ENCODE measurements around the gene SMYD3. TPM values are rescaled to one million over a fixed set of nuclear protein-coding genes. Genes with fewer than 3 reads are reported as not detected.

The SMYD3 gene
- total RNA-seq, 1 experiment from 2014 or later = 29.6 TPM

DNA sequence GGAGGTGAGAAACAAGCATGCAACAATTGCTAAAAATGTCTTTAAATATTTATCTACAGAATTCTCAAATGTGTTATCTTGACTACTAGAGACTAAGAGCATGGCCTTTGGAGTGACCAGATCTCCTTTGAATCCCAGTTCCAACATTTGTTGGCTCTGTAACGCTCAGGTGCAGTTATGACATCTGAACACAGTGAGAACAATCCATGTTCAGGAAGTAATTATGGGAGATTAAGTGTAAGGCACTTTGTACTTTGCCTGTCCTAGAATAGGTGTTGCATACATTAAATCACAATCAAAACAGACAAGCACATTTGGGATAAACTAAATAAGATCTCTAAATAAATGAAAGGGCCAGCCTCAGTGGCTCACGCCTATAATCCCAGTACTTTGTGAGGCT lies 454.5 kb downstream of the SMYD3 start:
- Histone ChIP-seq H3K27ac (no peak overlapping the region), H4K20me1 (ENCODE audit: insufficient read depth) (no peaks in the 10 kb centered on the region), H3K27me3 (ENCODE audit: insufficient read depth, low read depth) (no peaks in the 10 kb centered on the region), H3K9me2 (ENCODE audit: insufficient read depth) (no peaks in the 10 kb centered on the region), H3F3A (ENCODE audit: insufficient read depth, low read depth) (no peaks in the 10 kb centered on the region), H3K4me2 (no peak overlapping the region), H3K9me3 (ENCODE audit: insufficient read depth, low read depth) (no peaks in the 10 kb centered on the region), H2AFZ (no peak overlapping the region), H3K79me2 (ENCODE audit: low read depth) (no peaks in the 10 kb centered on the region), H3K4me1 (replicated peaks; ENCODE audit: insufficient read depth) (no peaks in the 10 kb centered on the region), H3K4me3 (no peak overlapping the region), H3K36me3 (ENCODE audit: low read depth) (no peaks in the 10 kb centered on the region)
- no TSS peak for BruUV-seq (replicated peaks)
- DNase-seq = no peak
- TF ChIP-seq EZH2 (IDR thresholded peaks at IDR 0.05; ENCODE audit: low read depth) (no peak), CTCF (conservative IDR thresholded peaks at IDR 0.05) (no peak)
- ChIA-PET POLR2A (ENCODE audit: unreplicated experiment) (no interaction called here), CTCF (no interaction called here)
- intact Hi-C loops (cut with micrococcal nuclease; ENCODE audit: unreplicated experiment) = no loop called here

DNA sequence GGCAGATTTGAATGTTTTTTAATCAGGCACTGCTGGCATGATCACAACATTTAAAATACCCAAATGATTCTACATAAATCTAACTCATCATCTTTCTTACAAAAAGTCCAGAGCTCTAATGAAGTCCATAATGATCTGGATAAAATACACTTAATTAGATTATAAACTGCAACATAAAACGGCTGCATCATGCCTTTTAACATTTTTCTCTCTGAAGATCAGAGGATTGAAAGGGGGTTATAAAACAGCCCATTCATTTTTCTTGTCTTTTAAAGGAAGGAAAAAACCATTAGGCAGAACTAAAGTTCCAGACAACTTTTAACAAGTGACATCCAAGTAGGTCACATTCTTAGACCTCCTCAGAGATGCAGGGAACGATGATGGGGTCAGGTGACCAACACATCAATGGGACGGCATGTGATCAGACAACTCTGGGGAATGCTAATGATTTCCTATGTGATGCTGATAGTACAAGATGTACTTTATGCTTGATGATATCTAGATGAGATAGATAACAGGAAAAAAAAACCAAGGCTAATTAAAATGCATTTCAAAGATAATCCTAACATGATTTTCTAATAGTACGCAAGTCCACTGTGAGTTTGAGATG lies 455.1 kb downstream of the SMYD3 start:
- H3K27ac ChIP-seq = no peak overlapping the region
- no TSS peak for BruUV-seq (replicated peaks)
- H3K9me3 ChIP-seq (ENCODE audit: insufficient read depth, low read depth) = no peaks in the 10 kb centered on the region
- H2AFZ ChIP-seq = no peak overlapping the region
- H3K27me3 ChIP-seq (ENCODE audit: insufficient read depth, low read depth) = no peaks in the 10 kb centered on the region
- H3K4me3 ChIP-seq = no peak overlapping the region
- no peaks in the 10 kb centered on the region for H3K36me3 ChIP-seq (ENCODE audit: low read depth)
- CTCF ChIA-PET = no interaction called here
- no peak for DNase-seq
- TF ChIP-seq EZH2 (IDR thresholded peaks at IDR 0.05; ENCODE audit: low read depth) = no peak
- no peaks in the 10 kb centered on the region for H3K79me2 ChIP-seq (ENCODE audit: low read depth)
- intact Hi-C loops (cut with micrococcal nuclease; ENCODE audit: unreplicated experiment) = no loop called here
- no peaks in the 10 kb centered on the region for H3K9me2 ChIP-seq (ENCODE audit: insufficient read depth)
- no peak overlapping the region for H3K4me2 ChIP-seq
- H3F3A ChIP-seq (ENCODE audit: insufficient read depth, low read depth) = no peaks in the 10 kb centered on the region
- H4K20me1 ChIP-seq (ENCODE audit: insufficient read depth) = no peaks in the 10 kb centered on the region
- POLR2A ChIA-PET (ENCODE audit: unreplicated experiment) = no interaction called here
- H3K4me1 ChIP-seq (replicated peaks; ENCODE audit: insufficient read depth) = no peaks in the 10 kb centered on the region

- POLR2A ChIA-PET (ENCODE audit: unreplicated experiment) = no interaction called here
- Histone ChIP-seq H3K9me2 (ENCODE audit: insufficient read depth) (no peaks in the 10 kb centered on the region), H3K4me2 (no peak overlapping the region), H3K4me1 (replicated peaks; ENCODE audit: insufficient read depth) (no peaks in the 10 kb centered on the region), H3K27me3 (ENCODE audit: insufficient read depth, low read depth) (no peaks in the 10 kb centered on the region), H3K27ac (no peak overlapping the region), H3K4me3 (no peak overlapping the region), H3F3A (ENCODE audit: insufficient read depth, low read depth) (no peaks in the 10 kb centered on the region), H3K36me3 (ENCODE audit: low read depth) (no peaks in the 10 kb centered on the region), H3K79me2 (ENCODE audit: low read depth) (no peaks in the 10 kb centered on the region), H4K20me1 (ENCODE audit: insufficient read depth) (no peaks in the 10 kb centered on the region), H2AFZ (no peak overlapping the region), H3K9me3 (ENCODE audit: insufficient read depth, low read depth) (no peaks in the 10 kb centered on the region)
- intact Hi-C loops (cut with micrococcal nuclease; ENCODE audit: unreplicated experiment) = no loop called here
- no peak for DNase-seq
- CTCF ChIA-PET = no interaction called here
- BruUV-seq (replicated peaks) = no TSS peak
- TF ChIP-seq EZH2 (IDR thresholded peaks at IDR 0.05; ENCODE audit: low read depth) = no peak
- TF ChIP-seq CTCF (conservative IDR thresholded peaks at IDR 0.05) = no peak
Observed at GRCh38 chr1:246048693-246049092, 458.4 kb downstream of the SMYD3 start.

- H3K27me3 ChIP-seq (ENCODE audit: insufficient read depth, low read depth) = no peaks in the 10 kb centered on the region
- no peak overlapping the region for H3K27ac ChIP-seq
- H3F3A ChIP-seq (ENCODE audit: insufficient read depth, low read depth) = no peaks in the 10 kb centered on the region
- no peak overlapping the region for H3K4me3 ChIP-seq
- H3K9me3 ChIP-seq (ENCODE audit: insufficient read depth, low read depth) = no peaks in the 10 kb centered on the region
- H3K9me2 ChIP-seq (ENCODE audit: insufficient read depth) = no peaks in the 10 kb centered on the region
- TF ChIP-seq CTCF (conservative IDR thresholded peaks at IDR 0.05) (no peak), EZH2 (IDR thresholded peaks at IDR 0.05; ENCODE audit: low read depth) (no peak)
- H3K4me2 ChIP-seq = no peak overlapping the region
- intact Hi-C loops (cut with micrococcal nuclease; ENCODE audit: unreplicated experiment) = no loop called here
- H3K36me3 ChIP-seq (ENCODE audit: low read depth) = no peaks in the 10 kb centered on the region
- POLR2A ChIA-PET (ENCODE audit: unreplicated experiment) = no interaction called here
- H3K4me1 ChIP-seq (replicated peaks; ENCODE audit: insufficient read depth) = no peaks in the 10 kb centered on the region
- no peaks in the 10 kb centered on the region for H4K20me1 ChIP-seq (ENCODE audit: insufficient read depth)
- H2AFZ ChIP-seq = no peak overlapping the region
- BruUV-seq (replicated peaks) = no TSS peak
- no peaks in the 10 kb centered on the region for H3K79me2 ChIP-seq (ENCODE audit: low read depth)
- DNase-seq = no peak
- CTCF ChIA-PET = no interaction called here
Observed at GRCh38 chr1:246043556-246043955, 463.5 kb downstream of the SMYD3 start.
